Measurements from ENCODE around the gene IFNAR2.
"Not testable (repeated sequence)": the region's sequence is repeated elsewhere in the genome, so short reads cannot be mapped to it uniquely, and the experiment has no call there.

Gene IFNAR2

DNA sequence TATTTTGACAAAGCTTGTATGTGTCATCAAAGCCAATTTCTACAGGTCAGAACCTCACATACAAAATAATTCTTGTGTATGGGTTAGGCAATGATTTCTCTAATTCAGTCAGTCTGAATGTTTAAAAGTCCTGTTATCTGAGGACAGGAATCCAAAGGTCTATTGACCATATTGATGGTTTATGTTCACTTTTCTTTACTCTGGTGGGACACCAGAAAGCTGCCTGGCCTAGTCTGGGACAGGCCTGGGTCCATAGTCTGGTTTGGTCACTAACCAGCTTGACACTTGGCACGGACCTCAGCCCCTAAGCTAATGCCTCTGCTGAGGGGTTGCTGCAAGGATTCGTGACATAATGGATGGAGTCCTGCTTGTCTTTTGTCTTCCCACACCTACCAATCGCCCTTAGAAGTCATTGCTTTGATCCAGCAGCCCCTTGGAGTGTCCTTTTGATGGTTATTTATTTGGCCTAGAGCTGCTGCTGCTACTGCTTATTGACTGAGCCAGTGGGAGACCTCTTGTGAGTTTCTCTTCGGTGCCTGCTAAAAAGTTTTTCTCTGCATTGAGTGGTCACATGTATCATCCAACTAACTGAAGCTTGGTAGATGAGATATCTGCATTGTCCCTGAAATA, 15.7 kb downstream of the IFNAR2 start:
- DNase-seq, result no peak

DNA sequence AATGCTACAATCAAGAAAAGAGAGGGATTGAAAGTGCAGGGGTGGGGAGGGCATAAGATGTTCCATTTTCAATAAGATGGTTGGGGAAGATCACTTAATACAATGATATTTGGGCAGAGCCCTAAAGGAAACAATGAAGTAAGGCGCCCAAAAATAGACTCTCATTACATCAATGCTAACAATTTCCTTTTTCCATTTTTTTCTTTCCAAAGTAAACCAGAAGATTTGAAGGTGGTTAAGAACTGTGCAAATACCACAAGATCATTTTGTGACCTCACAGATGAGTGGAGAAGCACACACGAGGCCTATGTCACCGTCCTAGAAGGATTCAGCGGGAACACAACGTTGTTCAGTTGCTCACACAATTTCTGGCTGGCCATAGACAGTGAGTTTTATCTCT, 16.8 kb downstream of the IFNAR2 start:
- DNase-seq, result no peak

DNA sequence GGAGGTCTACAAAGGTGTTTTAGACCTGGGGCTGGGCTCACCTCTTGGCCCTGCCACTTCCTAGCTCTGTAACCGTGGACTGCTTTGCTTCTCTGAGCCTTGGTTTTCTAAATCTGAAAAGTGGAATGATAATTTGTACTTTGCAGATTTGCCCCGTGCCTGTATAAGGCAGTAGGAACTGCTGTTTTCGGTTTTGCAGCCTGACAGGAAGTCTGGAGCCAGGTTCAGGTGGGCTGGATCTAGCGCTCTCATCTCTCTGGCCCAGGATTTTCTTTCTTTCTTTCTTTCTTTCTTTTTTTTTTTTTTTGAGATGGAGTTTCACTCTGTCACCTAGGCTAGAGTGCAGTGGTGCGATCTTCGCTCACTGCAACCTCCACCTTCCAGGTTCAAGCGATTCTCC, 17.2 kb downstream of the IFNAR2 start:
- DNase-seq, result no peak

DNA sequence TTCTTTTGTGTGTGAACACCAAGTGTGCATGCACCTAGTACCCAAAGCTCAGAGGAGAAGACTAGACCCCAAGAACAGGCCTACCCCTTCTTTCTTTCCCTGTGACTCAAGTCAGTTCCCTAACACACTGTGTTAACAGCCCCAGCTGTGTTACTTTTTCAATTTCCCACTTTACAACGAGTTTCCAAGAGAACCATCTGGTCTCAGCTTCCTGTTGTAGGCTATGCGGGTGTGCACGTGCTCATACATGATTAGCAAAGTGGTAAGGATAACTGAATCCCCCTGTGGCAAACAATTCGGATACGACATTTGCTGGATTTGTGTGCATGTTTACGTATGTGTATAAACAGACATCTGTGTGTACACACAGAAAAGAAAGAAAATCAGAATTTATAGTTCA, 17.9 kb downstream of the IFNAR2 start:
- DNase-seq, result no peak

DNA sequence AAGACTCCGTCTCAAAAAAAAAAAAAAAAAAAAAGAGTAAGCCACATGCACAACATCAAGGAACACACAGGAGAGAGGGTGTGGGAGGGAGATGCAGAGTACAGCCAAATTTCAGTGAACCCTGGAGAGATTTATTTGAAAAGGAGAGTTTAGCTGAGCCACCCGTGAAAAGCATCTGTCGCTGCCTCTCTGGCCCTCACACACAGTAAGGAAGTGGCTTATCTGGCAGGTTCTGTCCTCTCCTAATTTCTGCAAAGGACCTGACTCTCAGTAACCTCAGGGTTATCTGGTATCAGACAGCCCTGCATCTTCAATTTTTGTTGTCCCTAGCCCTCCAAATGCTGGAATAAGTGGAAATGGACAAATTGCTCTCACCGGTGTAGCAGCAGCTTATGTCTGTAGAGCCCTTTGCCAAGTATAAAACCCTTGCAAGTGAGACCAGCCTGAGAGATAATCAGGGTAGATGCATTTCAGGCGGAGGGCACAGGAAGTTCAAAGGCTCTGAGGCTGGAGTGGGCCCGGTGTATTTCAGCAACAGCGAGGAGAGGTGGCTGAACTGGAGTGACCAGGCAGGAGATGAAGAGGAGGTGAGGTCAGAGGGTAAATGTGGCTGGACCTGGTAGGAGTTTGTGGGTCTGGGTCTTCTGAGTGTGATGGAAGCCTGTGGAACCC, 19.7 kb downstream of the IFNAR2 start:
- DNase-seq, result no peak

DNA sequence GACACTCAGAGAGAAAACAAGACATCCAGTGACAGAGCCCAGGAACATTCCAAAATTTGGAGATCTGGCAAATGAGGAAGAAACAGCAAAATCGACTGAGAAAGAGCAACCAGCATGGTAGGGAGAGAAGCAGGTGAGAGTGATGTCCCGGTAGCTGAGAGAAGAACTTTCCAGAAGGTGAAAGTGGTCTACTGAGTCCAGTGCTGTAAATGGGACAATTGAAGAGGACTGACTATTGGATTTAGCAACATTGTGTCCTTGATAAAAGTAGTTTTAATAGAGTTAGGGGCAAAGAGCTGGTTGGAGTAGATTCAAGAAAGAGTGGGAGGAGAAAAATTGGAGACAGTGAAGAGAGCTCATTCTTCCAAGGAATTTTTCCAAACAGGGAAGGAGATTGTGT, 21.4 kb downstream of the IFNAR2 start:
- DNase-seq, result no peak

DNA sequence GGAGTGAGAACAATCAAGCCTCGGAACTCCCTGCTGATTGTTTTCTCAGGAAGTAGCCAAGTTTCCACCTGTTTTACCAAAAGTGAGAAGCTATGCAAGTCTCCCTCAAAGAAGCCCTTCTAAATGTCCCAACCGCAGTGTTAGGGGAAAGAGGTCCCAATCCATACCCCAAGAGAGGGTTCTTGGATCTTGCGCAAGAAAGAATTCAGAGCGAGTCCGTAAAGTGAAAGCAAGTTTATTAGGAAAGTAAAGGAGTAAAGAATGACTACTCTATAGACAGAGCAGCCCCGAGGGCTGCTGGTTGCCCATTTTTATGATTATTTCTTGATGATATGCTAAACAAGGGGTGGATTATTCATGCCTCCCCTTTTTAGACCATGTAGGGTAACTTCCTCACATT, 23.6 kb downstream of the IFNAR2 start:
- DNase-seq, result not testable (repeated sequence)

DNA sequence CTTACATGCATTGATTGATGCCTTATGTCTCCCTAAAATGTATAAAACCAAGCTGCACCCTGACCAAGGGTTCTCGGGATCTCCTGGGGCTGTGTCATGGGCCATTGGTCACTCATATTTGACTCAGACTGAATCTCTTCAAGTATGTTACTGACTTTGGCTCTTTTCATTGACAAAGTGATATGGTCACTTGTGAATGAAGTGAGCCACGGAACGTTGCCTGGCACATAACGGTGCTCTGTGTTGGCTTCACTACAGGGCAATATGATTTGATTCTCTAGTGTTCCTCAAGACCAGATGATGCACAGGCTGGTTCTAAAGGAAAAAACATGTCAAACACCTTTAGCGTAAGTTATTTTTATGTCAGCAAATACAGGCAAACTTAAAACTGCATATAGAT, 25.0 kb downstream of the IFNAR2 start:
- DNase-seq, result no peak

DNA sequence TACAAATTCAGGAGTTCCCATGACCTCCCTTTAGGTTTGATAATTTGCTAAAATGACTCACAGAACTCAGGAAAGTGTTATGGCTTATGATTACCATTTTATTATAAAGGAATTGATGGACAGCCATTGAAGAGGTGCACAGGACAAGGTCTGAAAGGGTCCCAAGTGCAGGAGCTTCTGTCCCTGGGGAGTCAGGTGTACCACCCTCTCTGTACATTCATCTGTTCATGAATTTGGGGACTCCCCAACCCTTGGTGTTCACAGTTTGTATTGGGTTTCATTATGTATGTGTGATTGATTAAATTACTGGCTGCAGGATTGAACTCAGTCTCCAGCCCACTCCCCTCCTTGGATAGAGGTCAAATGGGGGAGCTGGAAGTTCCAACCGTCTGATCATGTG, 25.7 kb downstream of the IFNAR2 start:
- DNase-seq, result no peak

DNA sequence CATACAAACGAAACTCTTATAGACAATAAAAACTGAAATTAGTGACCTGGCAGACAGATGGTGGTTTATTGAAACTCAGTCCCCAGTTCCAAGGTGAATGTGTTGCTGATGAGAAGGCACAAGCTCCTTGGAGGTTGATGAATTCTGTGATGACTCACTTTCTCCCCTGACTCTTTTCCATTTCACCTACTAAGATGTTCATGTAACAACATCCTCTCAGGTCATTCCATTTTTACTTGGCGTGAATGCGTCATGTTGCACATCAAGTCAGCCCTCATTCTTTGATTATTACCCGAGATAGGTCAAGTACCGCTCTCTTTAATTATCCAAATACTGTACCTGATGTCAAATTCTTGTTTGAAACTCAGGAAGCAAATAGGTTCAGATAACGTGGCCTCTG, 26.3 kb downstream of the IFNAR2 start:
- DNase-seq, result no peak

DNA sequence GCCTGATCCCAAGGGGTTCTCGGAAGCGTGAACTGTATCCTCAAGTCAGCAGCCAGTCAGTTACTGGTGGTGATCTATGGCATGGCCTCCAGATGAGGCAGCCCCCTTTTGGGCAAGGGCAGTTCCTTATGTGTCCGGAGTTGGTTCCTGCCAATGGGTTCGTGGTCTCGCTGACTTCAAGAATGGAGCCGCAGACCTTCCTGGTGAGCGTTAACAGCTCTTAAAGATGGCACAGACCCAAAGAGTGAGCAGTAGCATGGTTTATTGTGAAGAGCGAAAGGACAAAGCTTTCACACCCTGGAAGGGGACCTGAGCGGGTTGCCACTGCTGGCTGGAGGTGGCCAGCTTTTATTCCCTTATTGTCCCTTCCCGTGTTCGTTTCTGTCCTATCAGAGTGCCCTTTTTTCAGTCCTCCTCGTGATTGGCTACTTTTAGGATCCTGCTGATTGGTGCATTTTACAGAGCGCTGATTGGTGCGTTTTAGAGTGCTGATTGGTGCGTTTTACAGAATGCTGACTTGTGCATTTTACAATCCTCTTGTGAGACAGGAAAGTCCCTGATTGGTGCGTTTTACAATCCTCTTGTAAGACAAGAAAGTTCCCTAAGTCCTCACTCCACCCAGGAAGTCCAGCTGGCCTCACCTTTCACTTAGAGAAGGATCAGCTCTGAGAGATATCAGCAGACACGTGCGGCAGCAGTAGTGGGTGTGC, 27.5 kb downstream of the IFNAR2 start:
- DNase-seq, result no peak

DNA sequence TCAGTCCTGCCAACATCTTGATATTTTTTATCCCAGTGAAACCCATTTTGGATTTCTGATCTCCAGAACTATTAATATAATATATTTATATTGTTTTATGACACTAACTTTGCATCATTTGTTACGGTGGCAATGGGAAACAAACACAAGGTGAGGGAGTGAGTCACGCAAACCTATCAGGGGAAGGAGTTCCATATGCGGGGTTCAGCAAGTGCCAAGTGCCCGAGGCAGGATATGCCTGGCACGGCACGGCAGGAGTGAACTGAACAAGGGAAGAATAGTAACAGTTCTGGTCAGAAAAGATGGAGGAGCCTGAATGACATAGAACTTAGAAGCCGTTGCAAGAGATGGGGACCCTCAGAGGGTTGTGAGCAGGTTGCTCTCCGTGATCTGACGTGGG, 28.7 kb downstream of the IFNAR2 start:
- DNase-seq, result no peak

DNA sequence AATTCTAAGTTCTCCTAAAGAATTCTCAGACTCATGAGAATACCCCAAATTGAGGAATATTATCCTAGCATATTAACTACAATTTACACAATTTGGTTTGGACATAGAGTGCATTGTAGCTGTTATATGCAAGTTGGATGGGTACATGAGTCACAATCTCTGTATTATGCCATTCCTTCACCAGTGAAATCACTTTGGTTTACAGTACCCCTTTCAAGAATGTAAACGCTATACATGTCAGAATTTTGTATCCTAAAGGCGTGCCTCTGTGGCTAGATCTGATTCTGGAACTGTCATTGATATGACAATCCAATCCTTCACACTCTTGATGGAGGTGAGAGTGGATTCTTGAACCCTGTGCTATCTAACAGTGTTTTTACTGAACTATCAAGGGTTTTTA, 29.7 kb downstream of the IFNAR2 start:
- DNase-seq, result no peak

DNA sequence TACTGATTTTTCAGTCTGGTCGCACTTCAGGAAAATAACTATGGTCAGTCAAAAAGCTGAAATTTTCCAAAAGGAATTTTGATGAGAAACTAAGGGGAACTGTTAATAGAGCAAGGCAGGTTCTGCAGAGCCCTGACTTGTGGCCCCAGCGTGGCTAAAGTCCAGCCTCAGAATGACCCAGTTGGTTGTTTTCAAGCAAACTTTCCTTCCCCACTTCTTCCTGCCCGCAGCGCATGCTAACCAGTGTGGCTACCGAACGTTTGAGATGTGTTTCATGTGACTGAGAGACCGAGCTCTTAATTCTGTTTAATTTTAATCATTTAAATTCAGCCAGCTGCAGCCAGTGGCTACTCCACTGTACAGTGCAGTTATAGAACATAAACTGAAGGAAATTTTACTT, 30.3 kb downstream of the IFNAR2 start:
- no peak for DNase-seq

DNA sequence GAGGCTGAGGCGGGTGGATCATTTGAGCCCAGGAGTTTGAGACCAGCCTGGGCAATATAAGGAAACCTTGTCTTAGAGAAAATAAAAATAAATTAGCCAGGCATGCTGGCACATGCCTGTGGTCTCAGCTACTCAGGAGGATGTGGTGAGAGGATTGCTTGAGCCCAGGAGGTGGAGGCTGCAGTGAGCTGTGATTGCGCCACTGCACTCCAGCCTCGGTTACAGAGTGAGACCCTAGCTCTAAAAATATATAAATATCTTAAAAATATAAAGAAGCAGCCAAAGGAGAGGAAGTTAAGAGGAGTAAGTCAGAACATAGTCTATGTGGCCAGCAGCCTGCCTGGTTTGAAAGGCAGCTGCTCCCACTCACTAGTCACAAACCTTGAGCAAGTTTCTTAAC, 31.9 kb downstream of the IFNAR2 start:
- DNase-seq, result no peak

DNA sequence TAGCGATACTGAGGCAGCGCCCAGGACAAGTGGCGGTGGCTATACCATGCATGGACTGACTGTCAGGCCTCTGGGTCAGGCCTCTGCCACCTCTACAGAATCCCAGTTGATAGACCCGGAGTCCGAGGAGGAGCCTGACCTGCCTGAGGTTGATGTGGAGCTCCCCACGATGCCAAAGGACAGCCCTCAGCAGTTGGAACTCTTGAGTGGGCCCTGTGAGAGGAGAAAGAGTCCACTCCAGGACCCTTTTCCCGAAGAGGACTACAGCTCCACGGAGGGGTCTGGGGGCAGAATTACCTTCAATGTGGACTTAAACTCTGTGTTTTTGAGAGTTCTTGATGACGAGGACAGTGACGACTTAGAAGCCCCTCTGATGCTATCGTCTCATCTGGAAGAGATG, 33.2 kb downstream of the IFNAR2 start:
- no peak for DNase-seq

DNA sequence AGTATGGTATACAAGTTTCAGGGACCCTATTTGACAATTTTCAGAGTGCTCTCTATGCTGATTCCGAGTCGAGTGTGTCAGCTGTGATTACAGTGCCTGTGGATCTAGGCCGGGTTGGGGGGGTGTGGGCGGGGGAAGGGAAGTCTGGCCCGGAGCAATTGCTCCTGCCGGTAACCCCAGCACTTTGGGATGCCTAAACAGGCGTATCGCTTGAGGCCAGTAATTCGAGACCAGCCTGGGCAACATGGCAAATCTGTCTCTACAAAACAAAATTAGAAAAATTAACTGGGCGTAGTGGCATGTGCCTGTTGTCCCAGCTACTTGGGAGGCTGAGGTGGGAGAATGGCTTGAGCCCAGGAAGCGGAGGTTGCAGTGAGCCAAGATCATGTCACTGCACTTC, 34.8 kb downstream of the IFNAR2 start:
- DNase-seq, result no peak

DNA sequence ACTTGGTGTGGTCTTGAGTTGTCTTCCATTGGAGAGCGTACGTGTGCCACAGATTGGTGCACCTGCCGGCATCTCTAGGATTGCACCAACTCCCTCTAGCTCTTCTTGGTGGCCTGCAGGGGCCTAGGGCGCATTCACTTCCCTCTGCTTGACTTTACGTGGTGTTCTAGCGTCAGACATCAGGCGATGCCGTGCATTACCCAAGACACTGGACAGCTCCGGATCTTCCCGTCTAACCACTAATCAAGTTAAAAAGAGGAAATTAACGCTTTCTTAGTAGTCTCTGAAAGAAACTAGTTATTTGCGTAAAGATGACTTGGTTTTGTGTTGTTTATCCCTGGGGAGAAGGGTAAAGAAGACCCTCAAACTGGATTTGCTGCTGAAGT, 35.9 kb downstream of the IFNAR2 start:
- DNase-seq, result no peak

DNA sequence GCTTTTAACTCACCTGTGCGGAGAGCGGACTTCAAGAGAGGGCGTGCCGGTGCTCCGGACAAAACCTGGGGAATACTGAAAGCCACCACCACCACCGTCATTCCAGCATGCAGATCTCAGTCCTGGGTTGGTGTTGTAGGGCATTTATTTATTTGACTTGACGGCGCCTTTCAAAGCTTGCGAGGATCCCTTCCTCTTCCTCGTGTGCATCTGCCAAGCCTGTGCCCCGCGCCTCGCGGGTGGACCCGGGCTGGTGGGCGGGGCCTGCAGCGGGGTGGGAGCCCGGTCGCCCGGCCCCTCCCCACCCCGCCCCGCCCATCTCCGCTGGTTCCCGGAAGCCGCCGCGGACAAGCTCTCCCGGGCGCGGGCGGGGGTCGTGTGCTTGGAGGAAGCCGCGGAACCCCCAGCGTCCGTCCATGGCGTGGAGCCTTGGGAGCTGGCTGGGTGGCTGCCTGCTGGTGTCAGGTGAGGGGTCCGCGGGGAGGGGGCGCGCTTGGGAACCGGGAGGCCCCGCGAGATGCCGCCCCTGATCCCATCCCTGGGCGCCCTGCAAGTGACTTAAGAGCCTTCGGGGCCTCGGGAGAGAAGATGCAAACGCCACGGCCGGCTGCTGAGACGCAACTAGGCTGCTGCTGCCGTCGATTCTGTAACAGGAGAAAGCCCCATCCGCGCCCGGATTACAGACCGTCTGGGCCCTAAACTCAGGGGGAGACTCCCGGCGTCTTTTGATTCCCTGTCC, 36.5 kb downstream of the IFNAR2 start, which contains the start of gene IL10RB:
TSS of gene IL10RB (plus strand) at position 318 of the 739 bp plus-strand sequence. CDS start at position 417, 99 bp downstream.
- peak; percentile 88 for DNase-seq

DNA sequence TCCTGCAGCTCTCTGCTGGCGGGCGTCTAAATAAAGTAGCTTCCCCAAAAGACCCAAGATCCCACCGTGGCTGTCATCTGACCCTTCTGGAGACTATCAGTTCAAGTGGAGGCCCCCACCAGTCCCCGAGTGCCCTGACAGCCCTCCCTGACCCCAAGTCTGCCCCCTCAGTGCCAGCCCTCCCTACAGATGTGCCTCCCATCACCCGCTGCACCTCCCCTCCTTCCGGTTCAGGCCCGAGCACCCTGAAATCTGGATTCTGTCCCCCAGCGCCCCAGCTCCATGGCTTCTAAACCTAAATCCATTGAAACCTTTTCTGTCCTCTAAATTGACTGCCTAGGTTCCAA, 37.0 kb downstream of the IFNAR2 start:
- no peak for DNase-seq

DNA sequence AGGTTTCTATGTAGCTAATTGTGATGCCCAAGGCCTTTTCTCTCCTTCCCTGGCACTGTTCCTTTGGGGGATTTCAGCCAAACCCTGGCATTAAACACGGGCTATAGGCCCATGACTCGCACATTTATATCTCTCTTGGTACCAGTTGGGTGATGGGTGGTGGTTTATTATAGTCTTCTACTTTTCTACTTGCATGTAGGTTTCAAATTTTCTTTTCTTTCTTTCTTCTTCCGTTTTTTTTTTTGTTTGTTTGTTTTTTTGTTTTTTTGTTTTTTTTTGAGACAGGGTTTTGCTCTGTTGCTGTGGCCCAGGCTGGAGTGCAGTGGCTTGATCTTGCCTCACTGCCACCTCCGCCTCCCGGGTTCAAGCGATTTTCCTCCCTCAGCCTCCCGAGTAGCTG, 37.5 kb downstream of the IFNAR2 start:
- DNase-seq, result no peak

DNA sequence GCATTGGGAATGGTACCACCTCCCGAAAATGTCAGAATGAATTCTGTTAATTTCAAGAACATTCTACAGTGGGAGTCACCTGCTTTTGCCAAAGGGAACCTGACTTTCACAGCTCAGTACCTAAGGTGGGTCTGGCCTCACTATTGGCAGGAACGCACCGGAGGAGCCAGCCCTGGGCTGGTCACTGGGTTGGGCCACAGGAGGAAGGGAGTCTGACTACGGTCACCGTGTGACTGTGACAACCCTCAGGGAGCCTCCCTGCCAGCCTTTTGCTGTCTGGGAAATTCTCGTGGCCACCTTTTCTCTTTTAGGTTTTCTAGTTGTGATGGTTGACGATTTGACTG, 38.6 kb downstream of the IFNAR2 start:
- DNase-seq, result no peak

DNA sequence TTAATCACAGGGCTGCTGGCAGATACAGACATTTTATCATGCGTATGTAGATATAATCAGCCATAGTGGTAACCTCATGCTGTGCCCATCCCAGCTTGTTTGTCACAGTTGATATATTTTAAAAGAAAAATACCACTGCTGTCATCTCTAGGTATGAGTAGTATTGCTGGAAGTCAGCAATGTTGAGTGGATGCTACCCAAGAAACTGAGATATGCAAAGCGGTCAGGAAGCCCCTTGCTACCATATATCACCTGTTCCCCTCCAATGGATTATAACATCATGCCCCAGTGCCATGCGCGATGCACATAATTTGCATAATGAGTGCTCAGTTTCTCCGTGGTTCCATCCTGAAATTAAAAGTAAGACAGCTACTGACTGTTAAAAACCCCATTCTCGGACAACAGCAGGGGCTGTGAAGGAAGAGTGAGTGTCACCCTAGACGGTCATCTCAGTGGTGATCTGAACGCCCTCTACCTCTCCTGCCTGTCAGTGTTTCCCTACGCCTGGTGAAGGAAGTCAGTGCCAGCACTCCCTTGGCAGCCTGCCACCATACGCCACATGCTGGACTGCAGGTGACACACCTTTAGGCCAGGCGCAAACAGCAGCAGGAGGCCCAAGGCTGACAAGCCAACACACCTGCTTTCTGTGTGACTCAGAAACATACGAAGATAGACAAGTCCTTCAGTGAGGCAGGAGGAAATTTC, 39.2 kb downstream of the IFNAR2 start:
- DNase-seq, result no peak

All from eye (tissue), 1 donor.